Measurements from ENCODE around the gene MED25.

MED25 gene

GRCh38 chr19:49837425-49837824 is 19.3 kb downstream of the MED25 start:
- TF ChIP-seq CTCF (IDR thresholded peaks at IDR 0.05; ENCODE audit: borderline replicate concordance, control extremely low read depth, extremely low read depth, insufficient read depth, missing control alignments) = no peak
- DNase-seq (ENCODE audit: low spot score) = no peak
- in situ Hi-C loops (cut with MboI; ENCODE audit: low sequenced_read_pairs, unreplicated experiment) = no loop called here

GRCh38 chr19:49838885-49839588 is 20.9 kb downstream of the MED25 start:
- TF ChIP-seq CTCF (IDR thresholded peaks at IDR 0.05; ENCODE audit: borderline replicate concordance, control extremely low read depth, extremely low read depth, insufficient read depth, missing control alignments) = no peak
- in situ Hi-C loops (cut with MboI; ENCODE audit: low sequenced_read_pairs, unreplicated experiment) = no loop called here
- no peak for DNase-seq (ENCODE audit: low spot score)

GRCh38 chr19:49839713-49840112 is 21.6 kb downstream of the MED25 start:
- no peak for TF ChIP-seq CTCF (IDR thresholded peaks at IDR 0.05; ENCODE audit: borderline replicate concordance, control extremely low read depth, extremely low read depth, insufficient read depth, missing control alignments)
- DNase-seq (ENCODE audit: low spot score) = no peak
- in situ Hi-C loops (cut with MboI; ENCODE audit: low sequenced_read_pairs, unreplicated experiment) = no loop called here

- TF ChIP-seq CTCF (IDR thresholded peaks at IDR 0.05; ENCODE audit: borderline replicate concordance, control extremely low read depth, extremely low read depth, insufficient read depth, missing control alignments) = no peak
- in situ Hi-C loops (cut with MboI; ENCODE audit: low sequenced_read_pairs, unreplicated experiment) = no loop called here
Measured at GRCh38 chr19:49840321-49840720, 22.2 kb downstream of the MED25 start.

GRCh38 chr19:49840736-49841249 is 22.7 kb downstream of the MED25 start:
- no peak for DNase-seq (ENCODE audit: low spot score)
- in situ Hi-C loops (cut with MboI; ENCODE audit: low sequenced_read_pairs, unreplicated experiment) = no loop called here
- TF ChIP-seq CTCF (IDR thresholded peaks at IDR 0.05; ENCODE audit: borderline replicate concordance, control extremely low read depth, extremely low read depth, insufficient read depth, missing control alignments) = no peak

More at GRCh38 chr19:49840321-49840720, 22.2 kb downstream of the MED25 start:
- no peak for DNase-seq (ENCODE audit: low spot score)

GRCh38 chr19:49843265-49843664 is 25.2 kb downstream of the MED25 start:
- DNase-seq (ENCODE audit: low spot score) = peak; percentile 52
- in situ Hi-C loops (cut with MboI; ENCODE audit: low sequenced_read_pairs, unreplicated experiment) = no loop called here
- TF ChIP-seq CTCF (IDR thresholded peaks at IDR 0.05; ENCODE audit: borderline replicate concordance, control extremely low read depth, extremely low read depth, insufficient read depth, missing control alignments) = no peak
